Measurements from ENCODE around the gene ZC3H12C.
A peak's percentile ranks its signal among the peaks of the same experiment; 100 is the strongest.

ZC3H12C gene

GRCh38 chr11:110156503-110156902 is 63.3 kb downstream of the ZC3H12C start:
- no peak for DNase-seq

- no peak for DNase-seq
Measured at GRCh38 chr11:110158317-110159200, 65.4 kb downstream of the ZC3H12C start.

- no peak for DNase-seq
Measured at GRCh38 chr11:110159476-110159875, 66.3 kb downstream of the ZC3H12C start.

- DNase-seq = no peak
Measured at GRCh38 chr11:110160016-110160415, 66.8 kb downstream of the ZC3H12C start.

DNA sequence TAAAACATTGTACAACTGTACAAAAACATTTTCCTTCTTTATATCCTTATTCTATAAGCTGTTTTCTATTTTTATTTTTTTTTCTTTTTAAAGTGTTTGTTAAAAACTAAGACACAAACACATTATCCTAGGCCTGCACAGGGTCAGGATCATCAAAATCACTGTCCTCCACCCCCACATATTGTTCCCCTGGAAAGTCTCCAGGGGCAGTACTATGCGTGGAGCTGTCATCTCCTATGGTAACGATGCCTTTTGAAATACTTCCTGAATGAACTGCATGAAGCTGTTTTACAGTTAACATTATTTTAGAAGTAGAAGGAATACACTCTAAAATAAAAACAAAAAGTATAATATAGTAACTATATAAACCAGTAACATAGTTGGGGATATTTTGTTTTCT is 67.2 kb downstream of the ZC3H12C start:
- DNase-seq = no peak

DNA sequence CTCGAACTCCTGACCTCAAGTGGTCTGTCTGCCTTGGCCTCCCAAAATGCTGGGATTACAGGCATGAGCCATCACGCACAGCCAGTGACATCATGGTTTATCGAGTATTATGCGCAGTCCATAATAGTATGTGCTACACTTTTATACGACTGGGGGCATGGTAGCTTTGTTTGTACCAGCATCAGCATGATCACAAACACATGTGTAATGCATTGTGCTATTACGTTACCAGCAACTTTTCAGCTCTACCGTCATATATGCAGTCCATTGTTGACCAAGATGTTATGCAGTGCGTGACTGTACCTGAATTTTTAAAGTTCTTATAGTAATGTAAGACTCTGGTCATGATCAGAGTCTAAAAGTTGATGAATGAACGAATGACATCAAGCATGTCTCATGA is 67.9 kb downstream of the ZC3H12C start:
- DNase-seq = no peak

DNA sequence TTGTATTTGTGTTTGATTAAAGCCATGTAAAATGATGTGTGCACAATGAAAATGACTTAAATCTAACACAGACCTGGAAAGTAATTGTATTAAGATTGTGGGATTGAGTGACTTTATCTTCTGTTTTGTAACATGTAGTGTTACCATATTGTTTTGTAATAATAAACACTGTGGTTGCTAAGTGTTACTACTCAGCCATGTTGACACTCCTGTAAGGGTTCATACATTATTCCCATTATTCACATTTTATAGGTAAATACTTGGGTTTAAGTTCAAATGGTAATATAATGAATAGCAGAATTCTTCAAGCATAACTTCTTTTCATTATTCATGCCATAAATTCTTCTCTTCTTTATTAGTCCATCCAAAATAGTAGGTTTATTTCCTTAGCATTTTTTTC is 69.0 kb downstream of the ZC3H12C start:
- DNase-seq = no peak

GRCh38 chr11:110165039-110165925 is 72.1 kb downstream of the ZC3H12C start:
- no peak for DNase-seq

DNA sequence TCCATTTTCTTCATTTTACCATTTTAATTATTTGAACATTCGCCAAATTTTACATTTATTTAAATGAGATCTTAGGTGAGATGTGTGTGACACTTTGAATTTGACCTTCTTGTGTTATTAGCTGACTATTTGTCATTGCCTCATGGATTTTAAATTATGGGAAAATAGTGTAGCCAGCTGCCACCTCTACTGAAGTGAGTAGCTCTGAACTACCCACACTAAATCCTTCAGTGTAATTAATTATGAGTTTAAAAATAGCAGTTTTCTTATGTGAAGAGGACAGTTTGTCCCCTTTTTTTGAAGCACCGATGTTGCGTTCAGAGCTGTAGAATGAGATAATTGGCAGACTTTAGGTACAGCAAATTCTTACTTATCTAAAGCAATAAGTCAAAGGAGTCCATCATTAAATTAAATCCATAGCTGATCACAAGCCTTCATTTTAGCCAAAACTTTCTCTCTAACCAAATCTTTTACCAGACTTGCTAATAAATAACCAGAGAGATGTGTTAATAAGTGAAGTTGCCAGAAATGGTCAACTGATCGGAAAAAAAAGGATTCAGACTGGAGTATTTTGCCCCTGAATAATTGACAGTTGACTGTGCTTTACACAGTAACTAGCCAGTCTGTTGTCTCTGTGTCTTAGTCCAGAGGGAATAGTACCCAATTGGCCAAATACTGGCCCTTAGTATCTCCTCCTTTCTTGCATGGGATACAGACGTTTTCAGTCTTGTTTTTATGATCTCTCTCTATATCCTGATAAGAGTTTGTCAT is 75.0 kb downstream of the ZC3H12C start:
- no peak for DNase-seq

- DNase-seq = peak; percentile 27 to 60
Measured at GRCh38 chr11:110169738-110170137, 76.5 kb downstream of the ZC3H12C start.

- no peak for DNase-seq
Measured at GRCh38 chr11:110172468-110173065, 79.4 kb downstream of the ZC3H12C start.

- DNase-seq = peak; percentile 48 to 84
Measured at GRCh38 chr11:110173811-110174644, 80.8 kb downstream of the ZC3H12C start.

DNA sequence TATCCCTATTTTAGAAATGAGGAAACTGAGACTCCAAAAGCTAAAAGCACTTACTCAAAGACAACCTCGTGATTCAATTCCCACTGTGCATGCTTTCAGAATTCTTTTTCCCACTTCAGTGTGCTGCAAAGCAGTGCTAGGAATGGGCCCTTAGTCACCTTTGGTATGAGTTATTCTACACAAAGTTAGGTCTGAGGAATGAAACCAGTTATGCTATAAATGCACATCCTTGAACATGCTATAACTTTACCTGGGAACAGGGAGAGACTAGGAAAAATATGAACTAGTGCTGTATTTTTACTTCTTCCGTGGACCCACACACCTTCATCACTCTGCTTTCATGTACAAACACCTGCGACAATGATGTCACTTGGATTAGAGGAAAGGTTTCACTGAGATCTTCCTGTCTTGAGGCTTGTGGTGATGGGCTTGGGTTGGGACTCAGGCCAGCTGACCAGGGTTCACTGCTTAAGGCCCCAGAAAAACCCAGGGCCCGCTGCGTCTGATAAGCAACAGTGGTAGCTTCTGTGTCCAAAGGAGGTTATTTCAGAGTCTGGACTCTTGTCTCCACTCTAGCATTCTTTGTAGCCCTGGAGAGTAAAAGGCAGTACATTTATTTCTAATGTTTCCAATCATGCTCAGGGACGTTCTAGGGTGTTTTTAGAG is 81.6 kb downstream of the ZC3H12C start:
- DNase-seq = no peak

GRCh38 chr11:110176366-110177085 is 83.3 kb downstream of the ZC3H12C start:
- DNase-seq = no peak

- no peak for DNase-seq
Measured at GRCh38 chr11:110177086-110177456, 83.9 kb downstream of the ZC3H12C start.

DNA sequence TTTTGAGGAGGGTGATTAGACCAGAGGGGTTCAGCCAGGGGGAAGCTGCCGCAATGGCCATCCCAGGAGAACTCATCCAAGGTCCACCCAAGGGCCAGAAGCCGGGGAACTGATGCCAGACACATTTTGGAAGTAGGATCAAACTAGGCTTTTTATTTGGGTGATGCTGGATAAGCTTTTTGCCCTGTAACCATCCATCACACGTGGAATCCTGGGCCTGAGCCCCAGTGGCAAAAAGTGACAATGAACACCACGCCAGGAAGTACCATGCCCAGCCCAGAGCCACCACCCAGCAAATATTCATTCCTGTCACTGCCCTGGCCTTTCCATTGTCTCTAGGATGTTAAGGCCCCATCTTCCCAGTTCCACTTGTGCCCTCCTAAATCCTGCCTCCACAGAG is 85.9 kb downstream of the ZC3H12C start:
- no peak for DNase-seq

DNA sequence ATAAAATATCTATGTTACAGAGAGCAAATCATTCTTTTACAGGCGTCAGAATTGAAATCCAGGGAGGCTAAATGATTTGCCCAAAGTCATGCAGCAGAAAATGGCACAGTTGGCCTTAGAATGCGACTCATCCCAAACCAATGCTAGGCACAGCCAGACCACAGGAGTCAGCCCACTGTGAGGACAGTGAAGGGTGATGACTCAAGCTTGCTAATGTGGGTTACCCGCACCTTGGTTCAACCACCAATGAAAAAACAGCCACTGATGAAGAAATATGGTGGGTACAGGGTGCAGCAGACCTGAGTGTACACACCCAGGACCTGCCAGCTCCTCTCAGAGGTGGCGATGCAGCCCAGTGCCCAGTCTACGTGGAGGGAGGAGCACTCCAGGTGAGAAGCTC is 89.7 kb downstream of the ZC3H12C start:
- DNase-seq = no peak

DNA sequence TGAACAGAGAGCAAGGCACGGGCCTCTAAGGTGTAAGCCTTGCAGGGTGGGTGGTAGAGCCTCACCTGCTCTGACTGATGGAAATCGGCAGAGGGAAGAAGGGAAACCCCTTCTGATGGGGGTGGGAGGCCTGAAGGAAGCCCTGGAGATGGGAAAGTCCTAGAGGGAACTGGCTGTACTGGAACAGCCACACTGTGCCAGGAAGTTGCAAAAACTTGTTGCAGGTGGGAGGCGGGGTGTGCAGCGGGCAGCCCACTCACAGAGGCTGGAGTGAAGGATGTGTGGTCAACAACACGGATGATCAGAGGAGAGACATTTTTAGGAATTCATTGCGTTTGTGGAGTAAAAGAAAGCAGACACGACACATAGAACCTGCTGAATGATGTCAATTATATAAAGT is 91.3 kb downstream of the ZC3H12C start:
- no peak for DNase-seq

DNA sequence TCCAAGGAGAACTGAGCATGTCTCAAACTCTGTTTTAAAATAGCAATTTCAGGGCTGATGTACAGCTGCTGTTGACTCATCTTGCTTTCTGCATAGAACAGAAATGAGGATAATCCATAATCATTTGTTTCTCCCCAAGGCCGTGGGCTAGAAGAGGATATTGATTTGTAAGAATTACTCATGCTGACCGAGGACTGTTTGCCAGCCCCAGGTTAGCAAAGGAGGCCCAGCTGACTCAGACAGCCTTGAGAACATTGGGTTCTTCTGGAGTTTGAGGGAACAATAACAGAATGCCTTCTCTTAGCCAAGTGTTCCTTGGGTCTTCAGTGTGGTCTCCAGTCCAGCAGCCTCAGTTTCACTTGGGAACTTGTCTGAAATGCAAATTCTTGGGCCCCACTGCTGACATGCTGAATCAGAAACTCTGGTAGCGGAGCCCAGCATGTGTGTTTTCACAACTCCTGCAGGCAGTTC is 92.0 kb downstream of the ZC3H12C start:
- no peak for DNase-seq

DNA sequence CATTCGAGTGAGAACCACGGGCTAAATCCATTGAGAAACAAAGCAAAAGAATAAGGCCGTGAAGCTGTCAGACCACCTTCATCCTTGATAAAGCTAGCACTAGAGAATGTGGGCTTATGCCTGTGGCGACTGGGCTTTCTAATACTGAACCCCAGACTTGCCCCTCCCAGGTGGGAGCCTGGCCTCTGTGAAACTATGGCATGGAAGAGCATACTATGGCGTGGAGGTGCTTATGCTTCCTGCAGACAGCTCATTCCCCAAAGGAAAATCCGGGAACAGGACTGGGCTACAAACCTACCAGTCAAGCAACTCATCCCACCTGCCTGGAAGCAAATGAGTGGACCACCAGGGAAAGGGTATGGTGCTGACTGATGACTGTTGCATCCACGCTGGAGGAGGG is 92.4 kb downstream of the ZC3H12C start:
- no peak for DNase-seq

Measured in NCI-H526 (cell line).